ENCODE measurements around the gene UNK.
"Not testable (repeated sequence)": the region's sequence is repeated elsewhere in the genome, so short reads cannot be mapped to it uniquely, and the experiment has no call there.

The UNK gene

DNA sequence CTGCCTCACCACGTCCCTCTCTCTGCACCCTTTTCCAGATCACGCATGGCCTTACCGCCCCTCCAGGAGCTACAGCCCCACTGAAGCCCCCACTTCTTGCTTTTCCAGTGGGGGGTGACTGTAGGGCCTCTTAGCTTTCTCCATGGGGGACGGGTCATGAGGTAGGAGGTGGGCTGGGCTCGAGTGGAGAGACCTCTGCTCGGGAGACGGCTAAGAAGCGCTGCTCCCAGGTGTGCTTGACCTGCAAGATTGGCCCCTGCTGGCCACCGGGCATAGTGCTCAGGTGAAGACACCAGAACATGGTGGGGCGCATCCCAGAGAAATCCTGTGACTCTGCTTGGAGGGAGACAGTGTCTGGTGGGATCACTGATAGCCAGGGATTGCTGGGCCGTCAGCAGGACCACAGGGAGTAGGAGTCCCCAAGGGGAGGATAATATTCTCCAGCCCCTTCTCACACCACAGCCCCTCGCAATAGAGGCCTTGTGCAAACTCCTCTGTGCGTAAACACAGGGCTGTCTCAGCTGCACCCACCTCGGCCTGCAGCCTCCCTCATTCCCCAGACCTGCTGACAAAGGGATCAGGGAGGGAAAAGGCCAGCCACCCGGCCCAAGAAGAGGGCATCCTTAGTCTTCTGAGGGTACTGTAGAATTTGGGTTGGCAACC, 10.7 kb upstream of the UNK start:
- no peak for DNase-seq

DNA sequence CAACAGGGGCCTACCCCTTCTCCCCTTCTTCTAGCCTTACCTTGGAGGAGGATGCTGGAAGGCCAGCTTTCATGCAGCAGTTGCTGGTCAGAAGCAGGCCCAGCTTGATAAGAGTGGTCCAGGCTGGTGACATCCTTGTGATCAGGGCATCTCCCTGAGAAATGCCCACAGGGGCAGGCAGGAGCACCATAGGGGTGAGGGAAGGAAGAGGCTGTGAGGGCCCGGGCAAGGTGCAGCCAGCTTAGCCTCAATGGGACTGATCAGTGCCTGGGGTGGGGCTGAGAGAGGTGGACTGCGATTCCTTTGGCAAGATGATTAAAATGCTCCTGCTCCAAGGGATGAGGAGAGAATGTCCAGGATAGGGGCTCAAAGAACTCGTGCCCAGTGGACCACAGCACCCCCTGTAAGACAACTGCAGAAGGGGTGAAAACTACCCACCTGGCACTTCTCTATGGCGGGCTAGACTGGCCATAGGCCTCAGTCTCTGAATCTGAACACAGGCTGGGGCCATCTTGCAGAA, 10.1 kb upstream of the UNK start:
- DNase-seq: no peak

DNA sequence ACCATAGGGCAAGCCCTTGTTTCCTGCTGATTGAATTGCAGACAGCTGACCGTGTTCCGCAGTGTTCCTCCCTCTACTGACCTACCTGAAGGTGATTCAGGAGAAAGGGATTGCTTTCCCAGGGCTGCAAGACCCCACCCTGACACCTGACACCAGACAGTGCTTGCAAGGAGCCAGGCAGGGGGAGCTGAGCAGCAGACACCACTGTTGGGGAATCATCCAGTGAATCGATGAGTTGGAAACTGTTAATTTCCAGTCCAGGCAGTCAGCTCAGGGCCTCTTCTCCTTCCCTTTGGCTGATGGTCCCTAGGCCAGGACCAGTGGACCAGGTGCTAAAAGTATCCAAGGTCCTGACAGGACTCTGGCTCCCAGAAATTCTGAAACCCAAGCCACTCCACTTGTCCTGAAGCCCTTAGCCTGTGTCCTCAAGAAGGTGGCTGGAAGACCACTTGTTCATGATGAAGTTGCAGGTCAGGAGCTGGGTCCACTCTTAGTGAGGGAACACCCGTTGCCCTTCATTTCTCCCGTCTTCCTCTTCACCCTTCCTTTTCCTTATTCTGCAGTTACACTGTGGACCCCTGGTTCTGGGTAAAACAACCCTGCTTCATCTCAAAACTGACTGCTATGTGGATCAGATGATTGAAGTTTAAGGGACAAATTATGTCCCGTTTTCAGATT, 9.5 kb upstream of the UNK start:
- no peak for DNase-seq

DNA sequence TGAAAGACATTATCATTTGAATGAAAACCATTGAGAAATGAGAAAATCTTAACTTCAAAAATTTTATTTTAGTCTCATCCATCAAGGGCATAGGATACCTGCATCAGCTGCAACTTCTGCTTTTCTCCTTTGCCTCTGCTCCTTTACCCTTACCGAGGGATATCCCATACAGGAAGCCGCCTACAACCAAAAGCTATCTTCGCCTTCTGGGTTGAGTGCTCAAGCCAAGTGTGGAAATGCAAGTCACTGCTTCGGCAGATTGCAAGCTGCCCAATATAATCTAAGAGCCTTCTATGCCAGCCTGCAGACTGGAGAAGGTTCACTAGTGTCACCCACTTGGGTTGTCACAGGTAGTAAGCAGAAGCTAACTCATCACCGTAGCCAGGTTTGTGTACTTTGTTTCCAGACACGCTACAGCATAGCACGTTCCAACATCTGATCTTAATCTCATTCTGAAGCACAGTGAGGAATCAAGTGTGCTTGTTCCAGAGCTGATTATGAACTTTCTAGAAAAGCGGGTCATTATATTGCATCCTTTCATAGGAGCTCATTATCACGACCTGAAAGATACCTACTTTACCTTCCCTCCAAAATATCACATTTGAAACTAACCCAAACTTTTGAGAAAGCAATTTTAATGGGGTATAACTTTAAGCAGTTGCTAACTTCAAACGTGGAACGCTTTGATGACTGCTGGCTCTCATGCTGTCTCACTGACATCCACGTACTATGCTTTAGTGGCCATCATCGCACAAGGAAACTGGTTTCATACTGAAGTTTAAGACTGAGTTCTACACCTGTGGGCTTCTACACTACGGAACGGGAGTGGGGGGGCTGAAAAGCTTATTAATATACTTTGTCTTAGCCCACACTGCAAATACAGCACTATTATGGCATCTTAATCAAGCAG, 8.0 kb upstream of the UNK start:
- DNase-seq: peak; percentile 51

DNA sequence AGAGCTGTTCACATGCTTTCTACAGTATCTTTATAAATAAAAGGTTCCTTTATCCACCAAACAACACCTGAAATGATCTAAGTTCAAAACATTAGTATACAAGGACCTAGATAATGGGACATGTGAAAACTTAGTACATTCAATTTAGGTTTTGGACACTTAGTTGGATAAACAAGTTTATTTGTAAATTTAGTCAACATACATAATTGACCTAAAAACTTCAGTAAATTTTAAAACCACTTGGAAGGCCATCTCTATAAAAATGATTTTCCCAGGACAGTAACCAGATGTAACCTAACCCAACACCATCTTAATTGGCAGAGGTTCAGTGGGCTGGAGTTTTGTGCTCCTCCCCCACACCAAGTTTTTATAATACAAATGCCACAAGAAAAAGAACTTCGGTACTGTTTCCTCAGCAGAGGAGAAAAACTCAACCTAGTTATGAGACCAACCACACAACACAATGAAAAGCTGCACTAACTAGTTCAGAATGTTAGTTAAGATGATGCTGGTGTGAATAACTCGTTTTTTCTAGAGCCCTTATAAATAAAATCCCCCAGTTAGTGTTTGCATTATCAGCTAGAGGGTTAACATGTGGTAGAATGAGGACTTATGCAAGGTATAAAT, 7.2 kb upstream of the UNK start:
- DNase-seq: no peak

DNA sequence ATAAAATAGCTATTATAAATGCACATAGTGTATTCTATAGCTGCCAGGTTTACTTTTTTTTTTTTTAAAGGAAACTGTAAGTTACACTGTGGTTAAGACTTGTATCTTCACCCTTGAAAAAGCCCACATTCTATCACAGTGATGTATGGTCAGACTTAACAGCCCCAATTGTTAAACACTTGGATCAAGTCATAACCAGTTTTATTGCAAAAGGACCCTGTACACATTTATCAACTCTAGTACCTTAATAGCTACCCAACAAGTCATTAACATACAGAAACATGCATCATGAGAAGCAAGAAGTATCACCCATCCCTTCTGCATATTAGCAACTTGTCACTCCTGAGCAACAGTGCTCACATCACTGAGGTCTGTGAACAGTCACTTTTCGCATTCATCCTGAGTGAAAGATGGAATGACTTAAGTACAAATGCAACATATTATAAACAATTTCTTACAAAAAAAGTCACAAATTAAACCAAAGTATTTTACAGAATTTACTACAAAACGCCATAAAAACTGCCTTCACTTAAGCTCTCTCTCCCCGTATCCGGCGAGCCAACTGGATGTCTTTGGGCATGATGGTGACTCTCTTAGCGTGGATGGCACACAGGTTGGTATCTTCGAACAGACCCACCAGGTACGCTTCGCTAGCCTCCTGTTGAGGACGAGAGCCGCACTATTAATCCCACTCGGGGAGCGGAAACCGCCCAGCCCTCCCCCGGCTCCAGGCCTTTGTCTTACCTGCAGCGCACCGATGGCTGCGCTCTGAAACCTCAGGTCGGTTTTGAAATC, 6.3 kb upstream of the UNK start:
- DNase-seq: not testable (repeated sequence)

DNA sequence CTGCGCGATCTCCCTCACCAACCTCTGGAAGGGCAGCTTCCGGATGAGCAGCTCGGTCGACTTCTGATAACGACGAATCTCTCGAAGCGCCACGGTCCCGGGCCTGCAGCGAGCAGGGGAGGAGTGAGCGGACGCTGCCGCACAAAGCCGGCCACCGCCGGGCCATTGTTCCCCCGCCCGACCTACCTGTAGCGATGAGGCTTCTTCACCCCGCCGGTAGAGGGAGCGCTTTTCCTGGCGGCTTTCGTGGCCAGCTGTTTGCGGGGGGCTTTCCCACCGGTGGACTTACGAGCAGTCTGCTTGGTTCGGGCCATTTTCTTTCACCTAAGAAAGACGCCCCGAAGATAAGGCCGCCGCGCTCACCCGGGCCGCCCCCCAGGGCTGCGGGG, 5.8 kb upstream of the UNK start:
- DNase-seq: no peak

DNA sequence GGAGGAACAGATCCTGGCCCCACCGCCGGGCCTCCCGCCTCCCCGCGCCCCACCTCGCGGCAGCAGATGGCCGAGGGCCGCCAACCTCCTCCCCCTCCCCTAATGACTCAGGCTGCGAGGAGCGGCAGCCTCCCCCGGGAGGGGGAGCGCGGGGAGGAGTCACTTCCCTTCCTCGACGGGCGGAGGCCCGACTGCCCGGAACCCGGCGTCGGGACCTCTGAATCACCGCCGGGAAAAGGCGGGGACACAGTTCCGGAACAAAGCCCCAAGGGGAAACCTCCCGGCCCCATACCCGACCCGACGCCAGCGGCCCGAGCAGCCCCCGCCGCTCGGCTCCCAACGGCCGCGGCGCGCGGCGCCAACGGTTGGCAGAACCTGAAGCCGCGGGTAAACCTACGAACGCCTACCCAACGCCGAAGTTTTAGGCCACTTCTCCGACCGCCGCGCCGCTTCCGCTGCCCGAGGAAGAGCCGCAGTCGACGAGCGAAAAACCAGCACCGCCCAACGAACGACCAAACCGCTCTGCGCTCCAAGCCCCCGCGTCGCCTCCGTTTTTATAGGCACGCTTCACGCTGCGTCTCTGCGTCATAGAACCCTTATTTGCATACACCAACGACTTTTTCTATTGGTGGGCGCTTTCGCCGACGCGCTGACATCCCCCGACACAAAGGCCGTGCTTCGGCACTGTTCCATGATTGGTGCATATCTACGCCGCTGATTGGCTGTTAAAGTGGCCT, 5.2 kb upstream of the UNK start:
- DNase-seq: peak; percentile 88

DNA sequence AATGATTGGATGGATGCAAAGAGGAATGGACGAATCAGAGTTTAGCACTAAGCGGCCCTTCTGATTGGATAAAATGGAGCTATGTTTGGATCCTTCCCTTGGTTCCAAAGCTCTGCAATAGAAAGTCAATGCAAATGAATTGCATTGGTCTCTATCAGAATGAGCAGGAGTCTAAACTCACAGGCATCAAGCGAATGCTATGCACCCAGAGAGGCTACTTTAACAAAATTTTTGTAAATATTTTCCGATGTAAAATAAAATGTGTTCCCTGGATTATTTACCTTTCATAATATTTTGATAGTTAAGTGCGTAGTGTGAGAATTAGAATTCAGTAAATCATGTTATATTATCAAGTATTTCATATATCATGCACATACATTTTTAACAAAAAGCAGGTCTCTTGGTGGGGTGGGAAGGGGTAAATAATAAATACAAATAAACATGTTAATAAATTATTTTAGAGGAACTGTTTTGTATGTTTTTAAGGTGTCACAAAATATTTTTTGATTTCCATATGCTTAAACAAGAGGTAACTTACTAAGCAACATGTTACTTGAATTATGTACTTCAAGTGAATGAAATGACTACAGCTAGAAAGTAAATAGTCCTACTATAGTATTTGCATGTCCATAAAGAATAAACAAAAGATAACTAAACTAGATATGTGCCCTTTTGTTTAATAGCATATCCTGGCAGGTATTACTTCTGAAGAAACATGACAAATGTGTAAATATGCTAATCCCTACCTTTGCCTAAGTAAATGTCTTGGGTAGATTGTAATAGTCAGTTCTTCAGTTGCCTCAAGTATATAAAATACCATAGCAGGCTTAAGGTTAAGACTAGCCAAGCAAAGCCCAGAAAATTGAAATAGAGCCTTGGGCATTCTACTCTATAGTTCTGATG, 4.4 kb upstream of the UNK start:
- no peak for DNase-seq

DNA sequence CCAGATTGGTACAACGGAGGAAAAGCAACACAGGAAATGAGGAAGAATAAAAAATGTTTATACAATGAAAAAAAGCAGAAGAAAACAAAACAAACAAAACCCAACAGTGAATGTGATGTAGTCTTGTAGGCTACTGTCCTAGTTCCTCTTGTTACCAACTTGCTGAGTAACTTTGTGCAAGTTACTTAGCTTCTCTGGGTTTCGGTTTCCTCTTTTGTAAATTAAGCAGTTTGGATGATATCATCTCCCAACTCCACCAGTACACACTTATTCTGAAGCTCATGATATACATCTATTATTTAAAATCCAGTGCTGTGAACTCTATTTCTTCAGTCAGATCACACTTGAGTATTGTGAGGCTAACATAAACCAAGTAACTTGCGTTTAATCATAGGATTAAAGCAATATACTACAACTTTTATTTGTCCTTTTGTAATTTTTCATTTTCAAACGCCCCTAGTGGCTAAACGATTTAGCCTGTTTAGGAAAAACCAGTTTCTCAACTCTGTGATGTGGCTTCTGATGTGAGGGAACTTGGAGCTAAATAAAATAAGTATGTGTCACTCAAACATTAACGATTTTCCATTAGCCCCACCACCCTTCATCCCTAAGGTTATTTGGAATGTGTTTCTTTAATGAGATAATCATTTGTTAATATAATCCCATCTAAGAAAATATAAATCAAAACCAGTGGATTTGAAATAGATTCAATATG, 1.4 kb upstream of the UNK start:
- DNase-seq: no peak

DNA sequence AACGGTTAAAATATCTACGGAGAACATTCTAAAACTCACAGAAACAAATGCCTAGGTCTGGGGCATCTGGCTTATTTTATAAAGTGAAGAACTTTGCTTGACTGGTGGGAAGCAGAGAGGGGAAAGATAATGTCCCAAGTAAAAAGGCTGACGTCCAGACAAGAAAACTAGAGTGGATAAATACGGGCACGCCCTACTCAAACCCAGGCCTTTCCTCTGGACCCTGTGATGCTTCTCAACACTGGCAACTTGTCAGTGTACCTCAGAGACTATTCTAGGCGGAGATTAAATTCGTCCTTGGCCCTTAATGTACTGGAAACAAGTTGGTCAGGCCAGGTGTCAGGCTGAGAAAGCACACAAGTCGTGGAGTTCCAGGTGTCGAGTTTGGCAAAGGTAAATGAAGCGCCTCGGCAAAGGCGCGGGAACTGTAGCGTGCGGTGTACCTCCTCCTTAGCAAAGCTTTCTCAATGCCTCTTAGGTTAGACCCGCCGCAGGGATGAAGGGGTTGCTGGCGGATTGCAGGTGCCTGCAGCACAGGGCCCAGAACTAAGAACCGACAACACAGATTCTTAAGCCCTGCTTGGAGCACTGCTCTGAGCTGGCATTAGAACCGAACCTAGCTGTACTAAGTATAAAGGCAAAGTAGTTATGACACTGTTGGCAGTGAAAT, 668 bp upstream of the UNK start:
- no peak for DNase-seq

DNA sequence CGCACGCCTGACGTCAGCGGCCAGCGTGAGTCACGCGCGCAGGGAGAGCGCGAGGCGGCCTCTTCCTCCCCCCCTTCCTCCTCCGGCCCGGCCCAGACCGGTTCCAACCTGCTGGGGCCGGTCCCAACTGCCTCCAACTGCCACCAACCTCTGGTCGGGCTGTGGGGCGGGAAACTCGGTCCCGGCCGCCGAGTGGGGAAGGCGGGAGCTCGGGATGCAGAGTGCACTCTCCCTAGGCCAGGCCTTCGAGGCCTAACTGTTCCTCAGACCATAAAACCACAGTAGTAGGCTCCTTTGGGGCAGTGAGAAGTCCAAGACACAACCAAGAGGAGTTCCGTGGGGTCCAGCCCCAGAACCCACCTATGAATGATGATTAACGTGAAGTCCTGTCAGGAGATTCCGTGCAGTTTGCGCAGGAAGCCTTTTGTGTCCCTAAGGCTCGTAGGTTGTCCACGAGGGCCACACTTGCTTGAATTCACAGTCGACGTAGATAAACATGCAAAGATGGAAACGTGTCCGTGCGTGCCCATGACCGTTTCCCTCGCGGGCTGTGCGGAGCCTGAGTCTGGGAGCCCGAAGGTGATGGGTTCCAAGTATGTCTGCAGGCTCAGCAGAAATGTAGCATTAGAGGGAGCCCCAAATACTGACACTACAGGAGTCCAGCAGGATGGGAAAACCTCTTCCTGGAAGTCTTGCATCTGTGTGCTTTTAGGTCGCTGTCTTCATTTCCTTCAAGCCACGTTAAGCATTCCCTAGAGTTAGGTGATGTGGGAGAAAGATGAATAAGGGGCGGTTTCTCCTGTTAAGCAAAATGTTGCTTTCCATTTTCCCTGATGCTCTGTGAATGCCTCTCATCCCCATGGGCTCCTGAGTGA, 647 bp downstream of the UNK start:
- DNase-seq: no peak

DNA sequence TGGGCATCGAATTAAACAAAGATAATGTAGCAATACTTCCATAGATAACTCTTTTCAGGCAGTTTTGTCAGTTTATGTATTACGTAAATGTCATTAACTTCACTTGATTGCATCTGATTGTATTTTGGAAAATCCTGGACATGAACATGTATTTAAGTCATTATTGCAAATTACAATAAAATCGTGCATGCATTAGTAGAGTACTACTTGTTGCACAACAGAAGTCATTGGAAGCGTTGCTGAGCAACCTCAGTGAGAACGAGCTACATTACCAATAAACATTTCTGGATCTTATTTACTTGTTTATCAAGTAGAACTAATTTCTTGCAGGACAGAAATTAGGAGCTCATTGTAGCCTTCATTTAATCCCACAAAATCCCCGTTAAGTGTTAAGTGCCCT, 6.6 kb downstream of the UNK start:
- DNase-seq: no peak

DNA sequence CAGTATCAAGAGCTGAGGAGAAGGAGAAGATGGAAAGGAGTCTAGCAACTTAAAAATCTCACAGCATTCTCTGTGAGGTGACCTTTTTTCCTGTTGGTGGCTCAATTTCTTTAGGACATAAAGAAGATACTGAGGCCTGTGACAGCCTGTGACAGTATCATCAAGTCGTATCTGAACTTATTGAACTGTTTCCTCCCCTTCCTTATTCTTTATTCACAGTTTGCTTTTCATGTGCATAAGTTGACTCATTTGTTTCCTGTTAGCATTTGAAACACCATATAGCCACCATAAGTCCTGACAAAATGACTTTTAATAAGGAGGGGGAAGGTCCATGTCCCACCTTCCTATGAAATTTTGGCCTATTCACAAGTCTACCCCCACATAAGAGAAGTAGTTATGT, 8.9 kb downstream of the UNK start:
- DNase-seq: no peak

DNA sequence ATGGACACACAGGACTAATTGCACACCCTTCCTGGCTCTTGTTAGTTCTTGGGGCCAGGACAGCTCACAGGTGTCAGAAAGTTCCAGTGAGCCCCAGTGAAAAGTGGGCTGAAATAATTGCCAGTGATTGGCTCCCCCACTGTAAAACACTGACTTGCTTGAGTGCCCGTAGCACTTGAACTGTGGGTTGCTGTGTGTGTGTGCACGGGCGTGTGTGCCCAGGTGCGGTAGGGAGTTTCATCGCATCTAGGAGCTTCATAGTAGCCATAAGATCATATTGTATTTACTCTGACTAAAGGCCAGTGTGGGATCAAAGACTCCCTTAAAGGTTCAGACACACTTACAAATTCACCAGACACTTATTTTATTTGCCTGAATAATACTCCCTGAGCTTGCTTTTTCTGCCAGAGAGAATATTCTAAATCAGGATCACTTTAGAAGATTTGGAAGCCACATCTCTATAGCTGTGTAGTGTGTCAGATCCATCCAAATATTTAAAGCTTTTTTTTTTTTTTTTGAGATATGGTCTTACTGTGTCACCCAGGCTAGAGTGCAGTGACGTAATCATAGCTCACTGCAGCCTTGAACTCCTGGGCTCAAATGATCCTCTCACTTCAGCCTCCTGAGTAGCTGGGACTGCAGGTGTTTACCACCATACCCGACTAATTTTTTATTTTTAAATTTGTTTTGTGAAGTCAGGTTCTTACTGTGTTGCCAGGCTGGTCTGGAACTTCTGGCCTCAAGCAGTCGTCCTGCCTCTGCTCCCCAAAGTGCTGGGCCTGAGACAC, 11.4 kb downstream of the UNK start:
- no peak for DNase-seq

DNA sequence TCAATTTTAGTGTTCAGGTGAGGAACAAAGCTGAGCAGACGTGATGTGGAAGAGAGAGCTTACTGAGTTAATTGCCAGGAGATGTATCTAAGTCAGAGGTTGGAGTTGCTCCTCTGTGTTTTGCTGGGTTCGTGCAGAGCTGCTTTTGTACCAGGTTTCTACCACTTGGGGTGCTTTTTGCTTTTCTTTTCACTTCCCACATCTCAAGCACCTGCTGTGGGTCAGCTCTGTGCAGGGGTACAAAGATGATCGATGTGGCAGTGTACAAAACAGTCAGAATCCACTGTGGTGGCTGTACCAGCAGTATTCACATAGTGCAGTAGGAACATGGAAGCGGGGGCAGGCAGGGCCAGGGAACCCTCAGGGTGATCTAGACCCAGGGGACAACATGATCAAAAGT, 14.8 kb downstream of the UNK start:
- no peak for DNase-seq

DNA sequence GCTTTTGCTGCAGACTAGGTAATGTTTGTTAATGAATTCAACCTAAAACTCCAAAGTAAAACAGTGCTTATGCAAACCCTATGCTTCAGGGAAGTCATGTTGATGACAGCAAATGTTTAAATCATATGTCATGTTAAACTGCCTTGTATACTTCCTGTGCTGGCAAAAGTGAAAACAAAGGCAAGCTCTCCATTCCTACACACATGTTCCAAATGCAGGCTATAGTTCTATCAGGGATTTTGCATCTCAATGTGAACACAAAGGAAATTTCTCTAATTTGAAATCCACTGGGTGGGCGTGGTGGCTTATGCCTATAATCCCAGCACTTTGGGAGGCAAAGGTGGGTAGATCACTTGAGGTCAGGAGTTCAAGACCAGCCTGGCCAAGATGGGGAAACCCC, 19.3 kb downstream of the UNK start:
- DNase-seq: no peak

Measured in activated T-cell treated with anti-CD3 and anti-CD28 coated beads, Interleukin-2, amount 50 U/mL, for 1 hour (primary cell).